OCI-LY1 (cell line): ENCODE measurements around the gene POU5F1.
"Not testable (repeated sequence)": the region's sequence is repeated elsewhere in the genome, so short reads cannot be mapped to it uniquely, and the experiment has no call there.

Experiments
- H2AFZ ChIP-seq: fragments of 200-600 bp; sonication (generic), shearing (Covaris generic); 2 replicates; pipeline ENCODE4 v1.6.0; 2014; ENCODE audit warnings: antibody characterized with exemption, mild to moderate bottlenecking, low read length
- H3F3A ChIP-seq: fragments of 200-600 bp; sonication (generic), shearing (Covaris generic); 2 replicates; pipeline ENCODE4 v1.6.0; 2014; ENCODE audit warnings: mild to moderate bottlenecking, antibody characterized with exemption, low read length, moderate library complexity; ENCODE audit not compliant: insufficient read depth
- H3K27ac ChIP-seq: fragments of 200-600 bp; sonication (generic); 2 replicates; pipeline ENCODE4 v1.5.1; 2014; ENCODE audit warnings: low read length, mixed run types, mild to moderate bottlenecking, low read depth; ENCODE audit not compliant: poor library complexity, severe bottlenecking
- H3K27me3 ChIP-seq: fragments of 200-600 bp; sonication (generic); 2 replicates; pipeline ENCODE4 v1.6.0; 2014; ENCODE audit warnings: antibody characterized with exemption, mild to moderate bottlenecking, low read length, moderate library complexity; ENCODE audit not compliant: insufficient read depth
- H3K36me3 ChIP-seq: fragments of 200-600 bp; sonication (generic); 2 replicates; pipeline ENCODE4 v1.6.1; 2014; ENCODE audit warnings: mild to moderate bottlenecking, antibody characterized with exemption, low read length, moderate library complexity, mixed read lengths; ENCODE audit not compliant: insufficient read depth
- H3K4me1 ChIP-seq: fragments of 200-600 bp; sonication (generic); 2 replicates; pipeline ENCODE4 v1.5.1; 2014; ENCODE audit warnings: mild to moderate bottlenecking, low read length, moderate library complexity; ENCODE audit not compliant: insufficient read depth, severe bottlenecking
- H3K4me2 ChIP-seq: fragments of 200-600 bp; sonication (generic), shearing (Covaris generic); 2 replicates; pipeline ENCODE4 v1.6.1; 2014; ENCODE audit warnings: low read length
- H3K4me3 ChIP-seq: fragments of 200-600 bp; sonication (generic); 2 replicates; pipeline ENCODE4 v1.5.1; 2014; ENCODE audit warnings: low read length, low read depth, mild to moderate bottlenecking, mixed read lengths; ENCODE audit not compliant: poor library complexity, severe bottlenecking
- H3K79me2 ChIP-seq: fragments of 200-600 bp; shearing (Covaris generic); 2 replicates; pipeline ENCODE4 v1.6.1; 2016; ENCODE audit warnings: mixed run types, low read length, mixed read lengths; ENCODE audit not compliant: insufficient read depth
- H3K9ac ChIP-seq: fragments of 200-600 bp; sonication (generic), shearing (Covaris generic); 2 replicates; pipeline ENCODE4 v1.6.1; 2014; ENCODE audit warnings: mild to moderate bottlenecking, low read length, mixed read lengths
- H3K9me2 ChIP-seq: fragments of 200-600 bp; sonication (generic), shearing (Covaris generic); 2 replicates; pipeline ENCODE4 v1.6.1; 2014; ENCODE audit warnings: low read depth, mild to moderate bottlenecking, low read length, mixed read lengths
- H3K9me3 ChIP-seq: fragments of 200-600 bp; shearing (Covaris generic); 2 replicates; pipeline ENCODE4 v1.6.1; 2014; ENCODE audit warnings: low read length, mixed read lengths
- H4K20me1 ChIP-seq: fragments of 200-600 bp; sonication (generic), shearing (Covaris generic); 2 replicates; pipeline ENCODE4 v1.6.0; 2016; ENCODE audit warnings: mild to moderate bottlenecking, low read length; ENCODE audit not compliant: insufficient read depth
- EZH2 ChIP-seq: fragments of 200-600 bp; sonication (generic), shearing (Covaris generic); IDR thresholded peaks from 2 replicates; pipeline ENCODE4 v1.8.0; 2017; ENCODE audit warnings: borderline replicate concordance, mixed run types, mild to moderate bottlenecking, antibody characterized with exemption, low read length, moderate library complexity, mixed read lengths
- TF ChIP-seq, protein P1 (sequence below): fragments of 200-600 bp; sonication (generic), shearing (Covaris generic); IDR thresholded peaks from 2 replicates; pipeline ENCODE4 v1.5.1; 2017; ENCODE audit warnings: mild to moderate bottlenecking, antibody characterized with exemption, low read length, moderate library complexity, mixed read lengths

The POU5F1 gene

DNA sequence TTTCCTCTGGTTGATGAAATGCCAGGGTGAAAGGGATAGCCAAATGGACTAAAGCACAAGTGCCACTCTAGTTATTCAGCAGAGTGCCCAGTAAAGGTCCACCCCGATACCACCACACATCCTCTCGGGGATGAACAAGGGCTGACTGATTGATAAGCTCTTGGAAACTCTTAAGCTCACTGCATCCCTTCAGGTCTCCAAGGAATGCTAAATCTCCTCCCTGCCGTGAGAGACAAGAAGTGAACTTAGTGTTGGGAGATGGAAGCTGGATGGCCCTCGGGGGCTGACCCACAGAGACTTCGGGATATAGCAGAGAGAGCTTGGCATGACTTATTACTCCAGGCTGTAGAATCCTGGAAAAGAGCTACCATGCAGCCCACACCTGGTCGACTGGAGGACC, 13.4 kb upstream of the POU5F1 start:
- H3K4me2 ChIP-seq = not testable (repeated sequence)

DNA sequence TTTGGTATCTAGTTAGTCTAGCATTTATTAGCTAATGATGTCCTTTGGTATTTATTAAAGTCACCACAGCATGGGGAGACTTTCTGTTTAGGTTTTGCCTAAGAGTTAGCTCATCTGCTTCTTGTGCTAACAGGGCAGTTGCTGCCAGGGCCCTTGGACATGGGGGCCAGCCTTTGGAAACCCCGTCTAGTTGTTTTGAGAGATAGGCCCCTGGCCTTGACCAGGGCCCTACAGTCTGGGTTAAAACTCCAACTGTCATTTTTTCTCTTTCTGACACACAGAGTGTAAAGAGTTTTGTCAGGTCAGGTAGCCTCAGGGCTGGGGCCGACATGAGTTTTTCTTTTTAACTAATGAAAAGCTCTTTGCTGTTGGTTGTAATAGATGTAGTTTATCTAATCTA, 12.8 kb upstream of the POU5F1 start:
- not testable (repeated sequence) for H3F3A ChIP-seq, H3K9ac ChIP-seq, H3K4me3 ChIP-seq, H3K27ac ChIP-seq, H3K9me2 ChIP-seq, H3K27me3 ChIP-seq, H3K79me2 ChIP-seq, H3K4me2 ChIP-seq, H3K9me3 ChIP-seq, H2AFZ ChIP-seq, H3K36me3 ChIP-seq, H4K20me1 ChIP-seq
- H3K4me1 ChIP-seq = peaks cover 35% of the 10 kb centered on the region

More for the DNA sequence above, 13.4 kb upstream of the POU5F1 start:
- H3K9me3 ChIP-seq, H3K4me3 ChIP-seq, H3K36me3 ChIP-seq, H2AFZ ChIP-seq, H3F3A ChIP-seq, H3K79me2 ChIP-seq, H3K27me3 ChIP-seq, H3K9me2 ChIP-seq, H3K27ac ChIP-seq, H3K9ac ChIP-seq, H4K20me1 ChIP-seq: not testable (repeated sequence)
- peaks cover 31% of the 10 kb centered on the region for H3K4me1 ChIP-seq

DNA sequence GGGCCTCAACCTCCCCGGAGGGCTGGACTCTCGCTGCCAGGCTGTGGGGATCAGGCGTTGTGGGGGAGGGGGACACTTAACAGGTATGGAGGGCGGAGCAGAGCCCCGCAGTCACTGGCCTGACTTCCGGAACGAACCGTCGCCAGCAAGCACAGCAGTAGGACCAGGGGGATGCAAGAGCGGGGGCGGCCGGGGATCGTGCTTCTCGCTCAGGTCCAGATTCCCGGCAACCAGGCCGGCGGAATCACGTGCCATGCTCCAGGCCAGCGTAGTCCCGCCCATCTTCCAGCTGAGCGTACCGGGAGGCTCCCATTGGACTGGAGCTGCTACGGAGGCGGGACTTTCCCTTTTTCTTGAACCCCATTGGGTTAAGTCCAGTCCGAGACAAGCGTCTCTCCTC, 10.0 kb upstream of the POU5F1 start:
- no peaks in the 10 kb centered on the region for H3K9me3 ChIP-seq
- H3K9ac ChIP-seq = no peak overlapping the region
- H3K27me3 ChIP-seq = no peaks in the 10 kb centered on the region
- H3K9me2 ChIP-seq = no peaks in the 10 kb centered on the region
- no peaks in the 10 kb centered on the region for H4K20me1 ChIP-seq
- no peak overlapping the region for H3K4me2 ChIP-seq
- no peak overlapping the region for H3K27ac ChIP-seq
- H3F3A ChIP-seq = no peaks in the 10 kb centered on the region
- H3K4me3 ChIP-seq = no peak overlapping the region
- no peak overlapping the region for H2AFZ ChIP-seq
- H3K36me3 ChIP-seq = no peaks in the 10 kb centered on the region
- TF ChIP-seq EZH2 = no peak
- TF ChIP-seq, protein P1, sequence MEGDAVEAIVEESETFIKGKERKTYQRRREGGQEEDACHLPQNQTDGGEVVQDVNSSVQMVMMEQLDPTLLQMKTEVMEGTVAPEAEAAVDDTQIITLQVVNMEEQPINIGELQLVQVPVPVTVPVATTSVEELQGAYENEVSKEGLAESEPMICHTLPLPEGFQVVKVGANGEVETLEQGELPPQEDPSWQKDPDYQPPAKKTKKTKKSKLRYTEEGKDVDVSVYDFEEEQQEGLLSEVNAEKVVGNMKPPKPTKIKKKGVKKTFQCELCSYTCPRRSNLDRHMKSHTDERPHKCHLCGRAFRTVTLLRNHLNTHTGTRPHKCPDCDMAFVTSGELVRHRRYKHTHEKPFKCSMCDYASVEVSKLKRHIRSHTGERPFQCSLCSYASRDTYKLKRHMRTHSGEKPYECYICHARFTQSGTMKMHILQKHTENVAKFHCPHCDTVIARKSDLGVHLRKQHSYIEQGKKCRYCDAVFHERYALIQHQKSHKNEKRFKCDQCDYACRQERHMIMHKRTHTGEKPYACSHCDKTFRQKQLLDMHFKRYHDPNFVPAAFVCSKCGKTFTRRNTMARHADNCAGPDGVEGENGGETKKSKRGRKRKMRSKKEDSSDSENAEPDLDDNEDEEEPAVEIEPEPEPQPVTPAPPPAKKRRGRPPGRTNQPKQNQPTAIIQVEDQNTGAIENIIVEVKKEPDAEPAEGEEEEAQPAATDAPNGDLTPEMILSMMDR = no peak
- peaks cover 11% of the 10 kb centered on the region for H3K4me1 ChIP-seq
- H3K79me2 ChIP-seq = no peaks in the 10 kb centered on the region

DNA sequence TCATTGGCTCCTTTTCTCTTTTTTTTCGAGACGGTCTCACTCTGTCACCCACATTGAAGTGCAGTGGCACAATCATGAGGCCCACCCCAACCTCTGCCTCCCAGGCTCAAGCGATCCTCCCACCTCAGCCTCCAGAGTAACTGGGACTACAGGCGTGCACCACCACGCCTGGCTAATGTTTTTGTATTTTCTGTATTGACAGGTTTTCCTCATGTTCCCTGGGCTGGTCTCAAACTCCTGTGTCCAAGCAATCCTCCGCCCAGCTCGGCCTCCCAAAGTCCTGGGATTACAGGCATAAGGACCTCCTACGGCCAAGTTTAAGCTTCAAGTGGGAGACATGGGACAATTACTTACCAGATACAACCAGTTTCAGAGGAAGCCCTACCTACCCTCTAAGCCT, 9.4 kb upstream of the POU5F1 start:
- Histone ChIP-seq H3K4me1 (peaks cover 6% of the 10 kb centered on the region), H3K9me2 (no peaks in the 10 kb centered on the region), H3K27ac (no peak overlapping the region), H3K4me3 (no peak overlapping the region), H3K27me3 (no peaks in the 10 kb centered on the region), H3K9me3 (no peaks in the 10 kb centered on the region), H3K9ac (no peak overlapping the region), H4K20me1 (no peaks in the 10 kb centered on the region), H3K36me3 (no peaks in the 10 kb centered on the region), H3F3A (no peaks in the 10 kb centered on the region), H3K79me2 (no peaks in the 10 kb centered on the region), H3K4me2 (no peak overlapping the region), H2AFZ (no peak overlapping the region)
- TF ChIP-seq, protein P1 = no peak
- no peak for TF ChIP-seq EZH2
